Caco-2 (cell line): Measurements from ENCODE around the gene NUDT19. TPM values are rescaled to one million over a fixed set of nuclear protein-coding genes. Genes with fewer than 3 reads are reported as not detected.

Experiments used
- BruUV-seq: library from RNA; stranded (reverse); fragments of 400-500 nt; replicated peaks from 2 replicates; lab custom pipeline; 2021; lab: Mats Ljungman, UMichigan
- CTCF ChIA-PET: fragments of 300-600 bp; sonication (Branson Sonifier 250); formaldehyde crosslinking; loops from one replicate; lab custom pipeline; 2022; ENCODE audit warnings: antibody characterized with exemption; lab: Charles Lee
- POLR2A ChIA-PET: fragments of 300-600 bp; sonication (Branson Sonifier 250); formaldehyde crosslinking; loops from one replicate; lab custom pipeline; 2022; ENCODE audit warnings: antibody characterized with exemption; lab: Charles Lee
- DNase-seq, 2 experiments: peaks; one replicate each; pipeline versions ENCODE4 v3.0.0 to v3.0.0-alpha.2; 2020 to 2022
- H3K27me3 ChIP-seq: replicated peaks from 2 replicates; pipeline ENCODE4 v1.6.0; 2011; ENCODE audit warnings: low read length; ENCODE audit not compliant: control insufficient read depth, insufficient read depth
- H3K36me3 ChIP-seq: 2 replicates; pipeline ENCODE4 v1.5.1; 2011; ENCODE audit warnings: low read length; ENCODE audit not compliant: control insufficient read depth, insufficient read depth
- H3K4me1 ChIP-seq: fragments of 250-450 bp; sonication (Bioruptor Pico); 2 replicates; pipeline ENCODE4 v1.5.1; 2020; ENCODE audit warnings: mild to moderate bottlenecking
- H3K4me3 ChIP-seq: 2 replicates; pipeline ENCODE4 v1.5.1; 2011; ENCODE audit warnings: low read depth, mild to moderate bottlenecking, control low read depth, low read length
- H3K9me3 ChIP-seq: fragments of 250-450 bp; sonication (Bioruptor Pico); 2 replicates; pipeline ENCODE4 v1.5.1; 2020; ENCODE audit warnings: mild to moderate bottlenecking, moderate library complexity
- H3K27ac Mint-ChIP-seq: one replicate; pipeline ENCODE4 v1.8.0; 2022; ENCODE audit warnings: mixed read lengths; ENCODE audit not compliant: unreplicated experiment
- H3K27me3 Mint-ChIP-seq: one replicate; pipeline ENCODE4 v1.8.0; 2022; ENCODE audit warnings: mixed read lengths; ENCODE audit not compliant: insufficient read depth, unreplicated experiment
- H3K36me3 Mint-ChIP-seq: one replicate; pipeline ENCODE4 v1.8.0; 2022; ENCODE audit warnings: mild to moderate bottlenecking, mixed read lengths; ENCODE audit not compliant: insufficient read depth, unreplicated experiment
- H3K4me1 Mint-ChIP-seq: one replicate; pipeline ENCODE4 v1.8.0; 2022; ENCODE audit warnings: low read depth, mixed read lengths; ENCODE audit not compliant: unreplicated experiment
- H3K4me3 Mint-ChIP-seq: one replicate; pipeline ENCODE4 v1.8.0; 2022; ENCODE audit warnings: mild to moderate bottlenecking, moderate library complexity, mixed read lengths; ENCODE audit not compliant: unreplicated experiment
- H3K9me3 Mint-ChIP-seq: one replicate; pipeline ENCODE4 v1.8.0; 2022; ENCODE audit warnings: mixed read lengths; ENCODE audit not compliant: unreplicated experiment
- intact Hi-C: fragments of 100-400 bp; cut with micrococcal nuclease; formaldehyde crosslinking; loops from one replicate; pipeline ENCODE4 v1.10.0; 2022; ENCODE audit not compliant: unreplicated experiment
- total RNA-seq: library from RNA; stranded (reverse); gene quantifications from 2 replicates; pipeline ENCODE4 v1.2.3, GENCODE V29; 2022
- TF ChIP-seq, protein P1 (sequence below), 2 experiments: fragments of 200-600 bp in 1 of 2; IDR thresholded peaks; 1 replicate in 1 of 2; 2 replicates in 1 of 2; pipeline versions ENCODE4 v1.5.1 to v1.8.0; 2011 to 2022; ENCODE audit warnings: antibody characterized with exemption in 1 of 2, control low read depth in 1 of 2, inconsistent platforms in 1 of 2, low read depth in 1 of 2, low read length in 1 of 2, mild to moderate bottlenecking in 1 of 2, moderate library complexity in 1 of 2; ENCODE audit not compliant: insufficient read depth in 1 of 2, severe bottlenecking in 1 of 2, unreplicated experiment in 1 of 2

Gene NUDT19
- total RNA-seq, 1 experiment from 2014 or later: 24.4 TPM

GRCh38 chr19:32669310-32669709 lies 22.3 kb upstream of the NUDT19 start:
- H3K4me1 Mint-ChIP-seq: peaks cover 31% of the 10 kb centered on the region
- ChIA-PET POLR2A (no interaction called here), CTCF (interaction anchor here (0.6 kb wide), 1 partner anchor 20 kb away, joined by 3 read pairs; no protein-coding TSS in a partner anchor)
- no TSS peak for BruUV-seq
- intact Hi-C loops: no loop called here
- H3K27ac Mint-ChIP-seq: peak overlapping the region; percentile 90
- H3K36me3 Mint-ChIP-seq: peaks cover 35% of the 10 kb centered on the region
- H3K4me1 ChIP-seq: peaks cover 15% of the 10 kb centered on the region
- peak overlapping the region; percentile 52 for H3K4me3 Mint-ChIP-seq
- H3K9me3 Mint-ChIP-seq: no peaks in the 10 kb centered on the region
- peaks cover 3% of the 10 kb centered on the region; the same call in 1 of the 2 replicates for H3K36me3 ChIP-seq
- H3K4me3 ChIP-seq: no peak overlapping the region
- H3K27me3 ChIP-seq: no peaks in the 10 kb centered on the region
- TF ChIP-seq, protein P1, sequence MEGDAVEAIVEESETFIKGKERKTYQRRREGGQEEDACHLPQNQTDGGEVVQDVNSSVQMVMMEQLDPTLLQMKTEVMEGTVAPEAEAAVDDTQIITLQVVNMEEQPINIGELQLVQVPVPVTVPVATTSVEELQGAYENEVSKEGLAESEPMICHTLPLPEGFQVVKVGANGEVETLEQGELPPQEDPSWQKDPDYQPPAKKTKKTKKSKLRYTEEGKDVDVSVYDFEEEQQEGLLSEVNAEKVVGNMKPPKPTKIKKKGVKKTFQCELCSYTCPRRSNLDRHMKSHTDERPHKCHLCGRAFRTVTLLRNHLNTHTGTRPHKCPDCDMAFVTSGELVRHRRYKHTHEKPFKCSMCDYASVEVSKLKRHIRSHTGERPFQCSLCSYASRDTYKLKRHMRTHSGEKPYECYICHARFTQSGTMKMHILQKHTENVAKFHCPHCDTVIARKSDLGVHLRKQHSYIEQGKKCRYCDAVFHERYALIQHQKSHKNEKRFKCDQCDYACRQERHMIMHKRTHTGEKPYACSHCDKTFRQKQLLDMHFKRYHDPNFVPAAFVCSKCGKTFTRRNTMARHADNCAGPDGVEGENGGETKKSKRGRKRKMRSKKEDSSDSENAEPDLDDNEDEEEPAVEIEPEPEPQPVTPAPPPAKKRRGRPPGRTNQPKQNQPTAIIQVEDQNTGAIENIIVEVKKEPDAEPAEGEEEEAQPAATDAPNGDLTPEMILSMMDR (IDR thresholded peaks at IDR 0.05; ENCODE audit: insufficient read depth in 1 of 2, low read depth in 1 of 2, low read length in 1 of 2, severe bottlenecking in 1 of 2, unreplicated experiment in 1 of 2): no peak
- no peak for DNase-seq
- no peaks in the 10 kb centered on the region for H3K9me3 ChIP-seq
- no peaks in the 10 kb centered on the region for H3K27me3 Mint-ChIP-seq

DNA sequence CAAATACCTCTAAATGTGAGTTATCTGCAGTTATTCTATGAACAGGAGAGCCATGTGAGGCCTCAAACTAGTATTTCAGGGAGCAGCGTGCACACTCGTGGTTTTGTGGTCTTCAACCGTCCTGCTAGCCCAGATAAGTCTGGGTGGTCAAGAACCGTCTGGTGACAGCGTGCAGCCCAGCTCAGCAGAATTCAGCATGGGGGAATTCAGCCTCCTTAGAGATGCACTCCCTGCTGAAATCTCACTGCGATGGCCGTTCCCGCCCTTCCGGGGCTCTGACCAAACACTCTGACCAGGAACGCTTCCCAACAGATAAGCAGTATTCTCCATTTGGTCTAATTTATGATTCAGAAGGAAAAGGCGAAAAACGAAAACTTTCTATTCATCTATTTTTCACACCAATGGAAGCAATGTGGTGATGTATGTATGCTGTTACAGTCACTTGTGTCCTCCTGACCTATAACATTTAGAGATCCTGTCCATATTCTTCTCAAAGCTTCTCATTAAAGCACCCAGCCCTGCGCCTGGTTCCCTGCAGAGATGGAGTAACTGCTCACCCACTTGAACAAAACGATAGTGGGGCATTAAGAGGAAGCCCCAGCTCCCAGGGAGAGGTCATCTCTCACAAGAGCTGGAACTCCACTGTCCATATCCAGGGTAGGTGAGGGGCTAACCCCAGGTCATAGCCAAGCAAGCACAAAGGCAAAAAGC lies 19.6 kb upstream of the NUDT19 start:
- intact Hi-C loops: loop anchor here (10.0 kb wide), 2 partner anchors 77 to 267 kb away; partner anchors contain the start of gene DPY19L3
- Histone ChIP-seq H3K4me1 (peaks cover 21% of the 10 kb centered on the region), H3K36me3 (0 out of 2 replicates have a peak, but pooled peaks cover 2% of the 10 kb centered on the region), H3K9me3 (no peaks in the 10 kb centered on the region), H3K4me3 (no peak overlapping the region), H3K27me3 (no peaks in the 10 kb centered on the region)
- DNase-seq: no peak
- Mint-ChIP-seq H3K27me3 (no peaks in the 10 kb centered on the region), H3K4me3 (no peak overlapping the region), H3K36me3 (peaks cover 38% of the 10 kb centered on the region), H3K9me3 (no peaks in the 10 kb centered on the region), H3K4me1 (peaks cover 31% of the 10 kb centered on the region), H3K27ac (no peak overlapping the region)
- ChIA-PET POLR2A (no interaction called here), CTCF (no interaction called here)
- TF ChIP-seq, protein P1 (IDR thresholded peaks at IDR 0.05; ENCODE audit: insufficient read depth in 1 of 2, low read depth in 1 of 2, low read length in 1 of 2, severe bottlenecking in 1 of 2, unreplicated experiment in 1 of 2): no peak
- no TSS peak for BruUV-seq

GRCh38 chr19:32672841-32673240 lies 18.8 kb upstream of the NUDT19 start:
- H3K27me3 Mint-ChIP-seq: no peaks in the 10 kb centered on the region
- intact Hi-C loops: loop anchor here (10.0 kb wide), 2 partner anchors 78 to 268 kb away; partner anchors contain the start of gene DPY19L3
- CTCF ChIA-PET: no interaction called here
- no peaks in the 10 kb centered on the region for H3K9me3 Mint-ChIP-seq
- POLR2A ChIA-PET: no interaction called here
- Histone ChIP-seq H3K9me3 (no peaks in the 10 kb centered on the region), H3K36me3 (0 out of 2 replicates have a peak, but pooled peaks cover 2% of the 10 kb centered on the region), H3K4me1 (peaks cover 22% of the 10 kb centered on the region), H3K4me3 (no peak overlapping the region), H3K27me3 (no peaks in the 10 kb centered on the region)
- H3K36me3 Mint-ChIP-seq: peaks cover 37% of the 10 kb centered on the region
- H3K4me3 Mint-ChIP-seq: peak overlapping the region; percentile 56
- H3K4me1 Mint-ChIP-seq: peaks cover 39% of the 10 kb centered on the region
- BruUV-seq: no TSS peak
- no peak for DNase-seq
- TF ChIP-seq, protein P1 (IDR thresholded peaks at IDR 0.05; ENCODE audit: insufficient read depth in 1 of 2, low read depth in 1 of 2, low read length in 1 of 2, severe bottlenecking in 1 of 2, unreplicated experiment in 1 of 2): no peak
- no peak overlapping the region for H3K27ac Mint-ChIP-seq
